Uterus (tissue), 2 donors: ENCODE measurements around the gene CEACAM16.

ENCODE experiments used
- CTCF ChIP-seq, 4 experiments: fragments of 200-600 bp in 2 of 4; fragments of 450-650 bp in 2 of 4; sonication (generic) in 2 of 4; IDR thresholded peaks; one replicate each; pipeline ENCODE4 v1.5.1; 2016 to 2019; ENCODE audit warnings: antibody characterized with exemption in 4 of 4, mild to moderate bottlenecking in 2 of 4, moderate library complexity in 1 of 4
- POLR2A ChIP-seq, 2 donors: fragments of 450-650 bp; IDR thresholded peaks; one replicate each; pipeline ENCODE4 v1.6.1; 2016; ENCODE audit warnings: antibody characterized with exemption in 2 of 2, mild to moderate bottlenecking in 1 of 2, moderate library complexity in 1 of 2

GRCh38 chr19:44661205-44661604 is 37.7 kb upstream of the CEACAM16 start:
- TF ChIP-seq POLR2A (IDR thresholded peaks at IDR 0.05) (no peak), CTCF (IDR thresholded peaks at IDR 0.05) (no peak)
